COLO829 (cell line): ENCODE results near the gene MUL1.

Experiments used
- DNase-seq: peaks from one replicate; pipeline ENCODE4 v3.0.0; 2012; ENCODE audit warnings: low spot score

MUL1 gene

GRCh38 chr1:20485527-20486456 is 22.2 kb downstream of the MUL1 start, which contains the start of gene CAMK2N1:
TSS of gene CAMK2N1 (minus strand) at chr1:20486210. CDS start at chr1:20485379, 831 bp downstream.
- DNase-seq = no peak

- DNase-seq = no peak
Observed at GRCh38 chr1:20484519-20485462, 23.2 kb downstream of the MUL1 start.

GRCh38 chr1:20483833-20484518 is 24.0 kb downstream of the MUL1 start:
- no peak for DNase-seq

GRCh38 chr1:20483098-20483832 is 24.7 kb downstream of the MUL1 start:
- no peak for DNase-seq

- DNase-seq = no peak
Observed at GRCh38 chr1:20481643-20482498, 26.1 kb downstream of the MUL1 start.

- DNase-seq = no peak
Observed at GRCh38 chr1:20480951-20481617, 26.9 kb downstream of the MUL1 start.

- DNase-seq = no peak
Observed at GRCh38 chr1:20480243-20480944, 27.6 kb downstream of the MUL1 start.

GRCh38 chr1:20479840-20480239 is 28.1 kb downstream of the MUL1 start:
- DNase-seq = no peak

GRCh38 chr1:20478057-20478635 is 29.8 kb downstream of the MUL1 start:
- DNase-seq = no peak

GRCh38 chr1:20477348-20478056 is 30.4 kb downstream of the MUL1 start:
- DNase-seq = no peak

GRCh38 chr1:20476265-20477038 is 31.5 kb downstream of the MUL1 start:
- DNase-seq = peak; percentile 42

GRCh38 chr1:20474996-20475395 is 33.0 kb downstream of the MUL1 start:
- no peak for DNase-seq

- no peak for DNase-seq
Observed at GRCh38 chr1:20474333-20474975, 33.5 kb downstream of the MUL1 start.

- no peak for DNase-seq
Observed at GRCh38 chr1:20473894-20474293, 34.1 kb downstream of the MUL1 start.

GRCh38 chr1:20472860-20473711 is 34.9 kb downstream of the MUL1 start:
- DNase-seq = peak; percentile 48

- DNase-seq = no peak
Observed at GRCh38 chr1:20472121-20472520, 35.8 kb downstream of the MUL1 start.
